Karpas-422 (cell line): ENCODE measurements around the gene SERTM1. TPM values are rescaled to one million over a fixed set of nuclear protein-coding genes. Genes with fewer than 3 reads are reported as not detected.

Source experiments
- DNase-seq: peaks from one replicate; pipeline ENCODE4 v3.0.0-alpha.2; 2015
- H2AFZ ChIP-seq: fragments of 200-600 bp; sonication (generic); 2 replicates; pipeline ENCODE4 v1.6.1; 2014; ENCODE audit warnings: antibody characterized with exemption, low read length, mixed read lengths
- H3K27ac ChIP-seq: fragments of 200-600 bp; sonication (generic); 2 replicates; pipeline ENCODE4 v1.5.1; 2014; ENCODE audit warnings: mild to moderate bottlenecking, low read length, moderate library complexity
- H3K27me3 ChIP-seq: fragments of 200-600 bp; sonication (generic); 2 replicates; pipeline ENCODE4 v1.6.1; 2014; ENCODE audit warnings: low read length, mixed read lengths
- H3K36me3 ChIP-seq: fragments of 200-600 bp; sonication (generic); 2 replicates; pipeline ENCODE4 v1.6.1; 2014; ENCODE audit warnings: low read length, mixed read lengths; ENCODE audit not compliant: insufficient read depth
- H3K4me1 ChIP-seq: fragments of 200-600 bp; sonication (generic); 2 replicates; pipeline ENCODE4 v1.6.1; 2014; ENCODE audit warnings: mild to moderate bottlenecking, low read length, mixed read lengths
- H3K4me2 ChIP-seq: fragments of 200-600 bp; sonication (generic); 2 replicates; pipeline ENCODE4 v1.6.1; 2014; ENCODE audit warnings: low read length, low read depth, mild to moderate bottlenecking; ENCODE audit not compliant: poor library complexity, severe bottlenecking
- H3K4me3 ChIP-seq: fragments of 200-600 bp; sonication (generic); 2 replicates; pipeline ENCODE4 v1.5.1; 2014; ENCODE audit warnings: mild to moderate bottlenecking, antibody characterized with exemption, low read length, mixed read lengths
- H3K79me2 ChIP-seq: fragments of 200-600 bp; sonication (generic); 2 replicates; pipeline ENCODE4 v1.6.1; 2014; ENCODE audit warnings: mild to moderate bottlenecking, low read length, mixed read lengths
- H3K9ac ChIP-seq: fragments of 200-600 bp; sonication (generic); 2 replicates; pipeline ENCODE4 v1.6.0; 2014; ENCODE audit warnings: low read length
- H3K9me2 ChIP-seq: fragments of 200-600 bp; sonication (generic), shearing (Covaris generic); replicated peaks from 2 replicates; pipeline ENCODE4 v1.6.0; 2014; ENCODE audit warnings: mild to moderate bottlenecking, low read length, moderate library complexity; ENCODE audit not compliant: insufficient read depth
- H3K9me3 ChIP-seq: fragments of 300-700, 200-600 bp; sonication (generic); 2 replicates; pipeline ENCODE4 v1.6.1; 2014; ENCODE audit warnings: low read length, mixed read lengths
- H4K20me1 ChIP-seq: fragments of 200-600 bp; sonication (generic); 2 replicates; pipeline ENCODE4 v1.6.1; 2014; ENCODE audit warnings: mild to moderate bottlenecking, antibody characterized with exemption, low read length, low read depth; ENCODE audit not compliant: insufficient read depth
- total RNA-seq: library from RNA; depleted of rRNA; stranded (reverse); fragments of >200 nt; shearing (Covaris generic); gene quantifications from 2 replicates; pipeline ENCODE4 v1.2.3, GENCODE V29; 2014; ENCODE audit warnings: low replicate concordance; rRNA removed

SERTM1 gene
- total RNA-seq, 1 experiment from 2014 or later, result not detected

DNA sequence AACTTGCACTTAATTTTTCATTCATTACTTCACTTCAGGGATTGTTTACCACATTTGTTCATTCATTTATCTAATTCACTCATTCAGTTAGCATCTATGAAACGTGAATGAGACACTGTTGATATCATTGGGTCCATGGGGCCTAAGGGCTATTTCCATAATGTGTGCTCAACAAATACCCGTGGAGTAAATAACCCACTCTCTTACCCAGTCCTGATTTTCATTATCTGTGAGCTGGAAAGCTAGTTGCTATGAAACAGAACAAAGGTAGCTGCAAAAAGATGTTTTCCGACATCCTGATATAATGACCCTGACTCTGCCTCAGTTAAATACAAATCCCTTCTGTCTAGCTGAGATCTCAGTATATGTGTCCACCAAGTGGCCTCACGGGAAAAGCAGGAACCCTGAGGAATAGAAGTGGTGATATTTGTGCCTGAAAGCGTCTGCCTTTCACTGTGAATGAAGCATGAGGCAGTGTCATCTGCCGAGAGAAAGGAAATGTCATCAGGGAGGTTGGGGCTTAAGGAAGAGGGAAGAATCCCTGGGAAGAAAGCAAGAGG is 63.8 kb downstream of the SERTM1 start:
- Histone ChIP-seq H3K4me1 (no peaks in the 10 kb centered on the region; the same call in 1 of the 2 replicates), H3K4me3 (no peak overlapping the region), H3K9me3 (no peaks in the 10 kb centered on the region), H3K79me2 (no peaks in the 10 kb centered on the region), H3K27me3 (no peaks in the 10 kb centered on the region), H3K9ac (no peak overlapping the region), H3K9me2 (0 out of 2 replicates have a peak, but pooled peaks cover 2% of the 10 kb centered on the region), H3K27ac (no peak overlapping the region), H3K4me2 (no peak overlapping the region), H4K20me1 (no peaks in the 10 kb centered on the region), H2AFZ (no peak overlapping the region), H3K36me3 (no peaks in the 10 kb centered on the region)
- DNase-seq, result no peak

DNA sequence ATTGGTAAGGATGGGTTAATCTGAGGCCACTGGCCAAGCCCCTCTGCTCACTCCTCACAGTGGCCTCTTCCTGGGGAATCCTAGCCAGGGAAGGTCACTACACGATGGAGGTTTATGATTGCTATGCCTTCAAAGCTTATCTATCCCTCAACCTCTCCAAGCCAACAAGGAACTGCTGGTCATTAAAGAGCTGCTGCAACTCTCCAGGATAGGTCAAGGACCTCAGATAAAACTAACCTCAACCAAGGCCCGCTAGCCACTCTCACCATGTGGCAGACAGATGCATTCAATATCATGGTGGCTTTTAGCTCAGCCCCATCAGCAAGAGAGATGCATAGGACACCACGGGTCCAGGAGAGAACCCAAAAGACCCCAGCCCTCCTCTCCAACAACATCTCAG is 71.6 kb downstream of the SERTM1 start:
- H3K27me3 ChIP-seq, result no peaks in the 10 kb centered on the region

DNA sequence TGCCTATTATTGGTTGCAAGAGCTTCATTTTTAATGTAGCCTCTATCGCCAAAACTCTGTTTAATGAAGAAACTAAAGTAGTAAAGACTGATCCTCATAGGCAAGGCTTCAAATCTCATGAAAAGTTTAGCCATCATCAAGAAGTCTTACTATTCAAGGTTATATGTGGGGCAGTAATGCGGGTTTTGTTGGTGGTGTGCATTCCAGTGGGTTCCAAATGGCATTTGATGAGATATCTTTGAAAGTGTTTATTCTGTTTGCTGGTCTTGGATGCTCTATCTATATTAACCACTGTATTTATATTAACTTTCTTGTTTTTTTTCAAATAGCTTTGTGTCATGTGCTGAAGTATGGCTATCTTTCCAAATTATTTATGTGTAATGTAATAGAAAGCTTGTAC is 72.2 kb downstream of the SERTM1 start:
- Histone ChIP-seq H3K79me2 (no peaks in the 10 kb centered on the region), H3K4me3 (no peak overlapping the region), H2AFZ (no peak overlapping the region), H3K4me1 (0 out of 2 replicates have a peak, but pooled peaks cover 2% of the 10 kb centered on the region), H3K4me2 (no peak overlapping the region), H3K36me3 (no peaks in the 10 kb centered on the region), H3K9ac (no peak overlapping the region), H4K20me1 (no peaks in the 10 kb centered on the region), H3K27me3 (no peaks in the 10 kb centered on the region), H3K9me3 (no peaks in the 10 kb centered on the region), H3K9me2 (no peaks in the 10 kb centered on the region; the same call in 1 of the 2 replicates), H3K27ac (no peak overlapping the region)
- DNase-seq, result no peak

More for the DNA sequence above, 71.6 kb downstream of the SERTM1 start:
- Histone ChIP-seq H3K4me3 (no peak overlapping the region), H3K4me2 (no peak overlapping the region), H3K9ac (no peak overlapping the region), H3K4me1 (0 out of 2 replicates have a peak, but pooled peaks cover 2% of the 10 kb centered on the region), H3K36me3 (no peaks in the 10 kb centered on the region), H3K27ac (no peak overlapping the region), H3K9me3 (no peaks in the 10 kb centered on the region), H3K9me2 (peaks cover 2% of the 10 kb centered on the region; the same call in 1 of the 2 replicates), H2AFZ (no peak overlapping the region), H4K20me1 (no peaks in the 10 kb centered on the region), H3K79me2 (no peaks in the 10 kb centered on the region)
- no peak for DNase-seq

Other genes starting within 250 kb of the SERTM1 start
- gene CCNA1, start 241.5 kb upstream of the SERTM1 start, total RNA-seq, result not detected in 2 replicates
- gene RFXAP, start 145.2 kb downstream of the SERTM1 start, total RNA-seq, result 6.3 and 16.0 TPM in 2 replicates
- gene SMAD9, start 246.2 kb downstream of the SERTM1 start, total RNA-seq, result 0.19 TPM in 1 of 2 replicates, not detected in the other